ENCODE results near the gene STN1.

Gene STN1

GRCh38 chr10:103843854-103844570 is 74.0 kb downstream of the STN1 start:
- DNase-seq (ENCODE audit: low read depth), result no peak

DNA sequence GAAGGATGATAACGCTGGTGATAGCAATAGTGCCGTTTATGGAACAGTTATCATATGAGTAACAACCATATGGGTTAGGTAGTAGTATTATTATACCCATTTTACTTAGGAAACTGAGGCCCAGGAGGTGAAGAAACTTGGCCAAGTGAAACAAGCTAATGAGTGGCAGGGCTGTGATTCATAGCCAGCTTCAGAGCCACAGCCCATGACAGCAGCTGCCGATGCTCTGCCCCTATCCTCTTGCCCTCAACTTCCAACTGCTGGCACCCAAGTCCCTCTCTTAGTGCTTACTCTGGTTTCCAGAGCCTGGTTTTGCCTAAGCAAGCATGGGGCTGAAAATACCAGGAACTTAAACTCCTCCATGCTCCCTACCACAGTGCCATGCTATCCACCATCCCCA is 74.9 kb downstream of the STN1 start:
- no peak for DNase-seq (ENCODE audit: low read depth)

DNA sequence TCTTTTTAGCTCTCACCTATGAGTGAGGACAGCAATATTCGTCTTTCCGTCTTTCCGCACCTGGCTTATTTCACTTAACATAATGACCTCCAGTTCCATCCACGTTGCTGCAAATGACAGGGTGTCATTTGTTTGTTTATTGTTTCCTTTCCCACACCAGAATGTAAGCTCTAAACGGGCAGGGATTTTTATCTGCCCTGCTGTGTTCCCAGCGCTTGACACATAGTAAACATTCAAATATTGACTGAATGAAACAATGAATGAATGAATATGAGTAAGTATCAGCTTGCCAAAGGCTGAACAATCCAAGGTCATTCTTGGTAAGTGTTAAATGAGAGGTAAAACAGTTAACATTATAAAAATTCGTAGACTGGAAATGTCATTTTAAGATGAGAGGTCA is 75.4 kb downstream of the STN1 start:
- DNase-seq (ENCODE audit: low read depth), result no peak

DNA sequence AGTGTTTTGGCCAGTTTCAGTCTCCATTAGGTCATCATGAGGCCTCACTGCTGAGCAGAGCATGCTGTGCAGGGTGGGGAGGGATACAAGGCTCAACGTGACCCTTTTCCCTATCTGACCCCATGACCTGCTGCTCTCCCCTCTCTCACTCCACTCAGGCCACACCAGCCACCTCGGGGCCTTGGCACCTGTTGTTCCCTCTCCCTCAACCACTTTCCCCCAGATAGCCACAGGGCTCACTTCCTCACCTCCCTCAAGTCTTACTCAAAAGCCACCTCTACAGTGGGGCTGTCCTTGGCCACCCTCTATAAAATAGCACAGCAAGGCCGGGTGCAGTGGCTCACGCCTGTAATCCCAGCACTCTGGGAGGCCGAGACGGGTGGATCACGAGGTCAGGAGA is 76.5 kb downstream of the STN1 start:
- no peak for DNase-seq (ENCODE audit: low read depth)

DNA sequence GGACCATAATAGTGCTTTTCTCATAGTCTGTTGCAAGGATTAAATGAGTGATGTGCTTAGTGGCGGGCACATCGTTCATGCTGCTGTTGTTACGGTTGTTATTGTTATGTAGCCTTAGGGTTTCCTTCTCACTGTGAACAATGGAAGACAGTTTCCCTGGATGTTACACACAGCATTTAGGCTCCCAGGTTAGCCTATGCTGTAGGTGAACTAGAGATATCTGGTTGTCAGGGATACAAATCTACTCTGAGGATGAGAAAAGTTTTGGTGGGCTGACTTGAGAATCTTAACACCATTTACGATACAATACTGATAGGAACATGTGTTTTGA is 77.3 kb downstream of the STN1 start:
- DNase-seq (ENCODE audit: low read depth), result no peak

DNA sequence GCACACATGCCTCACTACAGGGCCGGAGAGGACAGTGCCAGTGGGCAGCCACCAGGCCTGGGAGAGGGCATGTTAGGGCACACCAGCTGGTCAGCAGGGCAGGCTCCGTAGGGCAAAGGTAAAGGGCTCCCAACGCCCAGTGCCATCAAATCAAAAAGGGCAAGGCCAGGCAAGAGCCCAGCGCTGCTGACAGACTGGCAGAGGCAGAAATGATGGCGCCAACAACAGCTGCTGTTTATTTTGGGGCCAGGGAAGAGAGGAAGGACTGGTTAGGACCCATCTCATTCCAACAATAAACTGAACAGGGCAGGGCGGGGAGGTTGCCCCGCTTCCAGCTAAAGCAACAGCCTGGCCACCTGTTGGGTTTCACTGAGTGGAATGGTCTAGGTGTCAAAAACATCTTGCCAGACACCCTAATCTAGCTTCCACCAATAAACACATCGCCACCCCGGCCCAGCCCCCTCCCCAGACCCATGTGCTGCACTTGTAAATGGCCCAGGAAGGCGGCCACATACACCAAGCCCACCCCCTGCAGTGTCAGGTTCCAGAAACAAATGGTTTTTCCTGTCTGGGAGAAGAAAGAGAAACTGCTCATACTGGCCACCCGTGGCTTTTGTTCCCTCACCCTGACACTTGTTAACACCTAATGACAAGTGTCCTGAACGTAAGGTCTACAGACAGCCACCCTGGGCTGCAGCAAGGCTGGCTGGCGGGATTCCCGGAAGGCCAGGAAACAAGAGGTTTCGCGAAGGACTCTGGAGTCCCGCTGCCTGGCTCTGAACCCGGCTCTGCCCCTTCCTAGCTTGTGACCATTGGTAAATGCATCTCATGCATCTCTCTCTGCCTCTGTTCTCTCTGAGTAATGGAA is 77.9 kb downstream of the STN1 start:
- DNase-seq (ENCODE audit: low read depth), result no peak

- DNase-seq (ENCODE audit: low read depth), result no peak
These were observed 78.5 kb downstream of the STN1 start for GRCh38 chr10:103839519-103839871.

- DNase-seq (ENCODE audit: low read depth), result no peak
These were observed 79.0 kb downstream of the STN1 start for GRCh38 chr10:103838862-103839518.

GRCh38 chr10:103838070-103838395 is 80.0 kb downstream of the STN1 start:
- no peak for DNase-seq (ENCODE audit: low read depth)

DNA sequence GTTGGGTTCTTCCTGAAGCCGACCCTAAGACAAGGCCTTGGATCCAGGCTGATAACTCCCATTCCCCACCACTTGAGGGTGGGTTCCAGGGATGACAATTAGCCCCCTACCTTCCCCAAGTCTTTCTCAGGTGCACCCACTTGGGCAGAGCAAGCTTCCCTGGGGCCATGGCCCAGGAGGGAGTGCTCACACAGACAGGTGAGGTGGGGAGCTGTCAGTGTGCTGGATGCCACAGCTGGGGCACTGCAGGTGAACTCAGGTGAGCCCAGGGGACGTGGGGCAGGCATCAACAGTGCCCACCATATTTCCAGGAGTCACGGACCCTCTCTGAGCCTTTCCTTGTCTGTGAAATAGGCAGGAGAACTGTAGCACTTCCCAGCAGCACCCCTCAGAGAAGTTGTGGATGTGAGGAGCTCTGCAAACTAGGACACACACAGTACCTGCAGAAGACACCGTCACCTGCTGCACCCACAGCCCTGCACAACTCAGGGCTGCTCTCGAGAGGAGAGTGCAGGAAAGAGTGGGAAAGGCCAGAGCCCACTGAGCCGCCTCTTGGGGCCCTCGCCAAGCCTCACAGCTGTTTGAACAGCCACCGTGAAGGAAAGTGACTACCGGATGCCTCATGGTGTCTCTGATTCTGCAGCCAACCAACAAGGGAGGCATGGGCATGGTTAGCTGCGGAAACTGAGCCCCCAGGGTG is 80.5 kb downstream of the STN1 start:
- DNase-seq (ENCODE audit: low read depth), result no peak

DNA sequence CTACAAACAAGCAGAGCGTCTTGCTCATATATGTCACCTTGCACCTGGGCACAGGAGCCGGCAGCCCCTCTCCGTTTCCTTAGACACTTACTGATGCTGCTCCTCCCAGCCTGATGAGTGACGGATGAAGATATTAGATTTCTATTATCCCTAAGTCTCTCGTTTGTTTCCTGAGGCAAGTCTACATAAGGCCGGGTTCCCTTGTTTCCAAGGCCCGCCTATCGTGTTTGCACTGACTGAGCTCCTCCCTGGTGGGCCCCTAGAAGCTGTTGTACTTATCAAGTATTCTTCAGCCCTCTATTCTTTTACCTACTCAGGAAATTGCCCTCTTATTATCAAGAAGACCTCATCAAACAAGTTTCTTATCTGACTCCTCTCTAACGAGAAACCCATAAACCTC is 81.1 kb downstream of the STN1 start:
- DNase-seq (ENCODE audit: low read depth), result no peak

GRCh38 chr10:103836273-103836672 is 81.7 kb downstream of the STN1 start:
- DNase-seq (ENCODE audit: low read depth), result no peak

- no peak for DNase-seq (ENCODE audit: low read depth)
These were observed 82.6 kb downstream of the STN1 start for GRCh38 chr10:103835096-103836050.

DNA sequence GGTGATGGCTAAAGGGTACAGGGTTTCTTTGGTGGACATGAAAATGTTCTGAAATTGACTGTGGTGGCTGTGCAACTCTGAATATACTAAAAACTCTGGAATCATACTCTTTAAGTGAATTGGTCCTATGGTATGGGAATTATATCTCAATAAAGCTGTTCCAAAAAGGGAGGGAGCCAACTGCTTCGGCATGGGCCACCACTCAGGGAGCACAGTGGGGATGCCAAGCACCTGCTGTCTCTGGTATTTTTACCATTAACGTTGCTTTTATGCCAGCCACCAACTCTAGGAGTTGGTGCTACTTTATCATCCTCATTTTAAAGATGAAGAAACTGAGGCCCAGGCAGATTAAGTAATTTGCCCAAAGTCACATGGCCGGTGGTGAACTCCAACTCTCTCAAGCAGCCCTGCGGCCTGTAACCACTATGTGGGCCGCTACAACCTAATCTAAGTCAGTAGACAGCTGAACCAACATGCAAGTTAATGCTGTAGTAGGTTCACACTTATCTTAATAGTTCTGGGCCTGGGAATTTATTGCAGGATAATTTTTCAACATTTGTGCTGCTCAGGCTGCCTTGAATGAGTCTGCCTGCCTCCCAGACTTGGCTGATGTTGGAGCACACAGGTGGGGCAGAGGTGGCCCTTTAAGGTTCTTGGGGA is 83.4 kb downstream of the STN1 start:
- DNase-seq (ENCODE audit: low read depth), result no peak

DNA sequence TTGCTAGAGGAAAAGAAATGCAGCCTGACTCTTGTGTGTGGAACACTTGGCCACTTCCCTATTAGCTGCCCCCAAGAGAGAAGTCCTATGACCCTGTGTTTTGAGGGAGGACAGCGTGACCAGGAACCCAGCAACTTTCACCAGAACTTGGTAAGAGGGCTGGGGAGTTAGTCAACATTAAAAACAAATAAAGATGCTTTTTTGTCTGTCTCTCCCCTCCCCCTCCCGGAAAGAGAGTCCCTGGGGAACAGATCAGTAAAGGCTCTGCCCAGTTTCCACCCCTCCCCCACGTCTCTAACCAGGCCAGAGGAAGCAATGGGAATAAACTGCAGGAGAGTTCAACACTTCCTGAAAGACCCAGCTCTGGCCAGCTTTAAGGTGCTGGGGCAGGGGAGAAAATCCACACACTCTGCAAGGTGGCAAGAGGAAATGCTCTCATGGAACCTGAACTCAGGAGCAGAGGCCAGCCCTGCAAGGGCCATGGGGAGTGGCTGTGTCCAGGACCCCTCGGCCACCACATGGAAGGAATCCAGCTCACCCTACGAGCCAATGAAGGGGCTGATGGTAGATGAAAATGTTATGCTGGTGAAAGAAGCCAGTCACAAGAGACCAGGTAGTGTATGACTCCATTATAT is 84.1 kb downstream of the STN1 start:
- no peak for DNase-seq (ENCODE audit: low read depth)

DNA sequence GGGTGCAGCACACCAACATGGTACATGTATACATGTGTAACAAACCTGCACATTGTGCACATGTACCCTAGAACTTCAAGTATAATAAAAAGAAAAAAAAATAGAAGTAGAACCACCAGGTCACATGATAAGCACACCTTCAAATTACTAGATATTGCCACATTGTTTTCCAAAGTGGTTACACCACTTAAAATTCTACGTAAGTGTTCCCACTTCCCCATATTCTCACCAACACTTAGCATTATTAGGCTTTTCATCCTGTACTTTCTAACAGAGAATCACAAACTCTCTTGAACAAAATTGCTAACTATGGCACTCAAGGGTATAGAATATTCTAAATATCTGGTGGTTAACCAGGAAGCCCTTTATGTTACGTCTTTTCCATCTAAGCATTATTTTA is 85.2 kb downstream of the STN1 start:
- DNase-seq (ENCODE audit: low read depth), result no peak

Measured in T follicular helper cell (primary cell).